CD4-positive, alpha-beta T cell treated with Interleukin-4 for 1 hour (primary cell): ENCODE results near the gene CALHM1.

Source experiments
- DNase-seq, 2 donors: peaks; one replicate each; pipeline ENCODE4 v3.0.0-alpha.2; 2020 to 2022

CALHM1 gene

DNA sequence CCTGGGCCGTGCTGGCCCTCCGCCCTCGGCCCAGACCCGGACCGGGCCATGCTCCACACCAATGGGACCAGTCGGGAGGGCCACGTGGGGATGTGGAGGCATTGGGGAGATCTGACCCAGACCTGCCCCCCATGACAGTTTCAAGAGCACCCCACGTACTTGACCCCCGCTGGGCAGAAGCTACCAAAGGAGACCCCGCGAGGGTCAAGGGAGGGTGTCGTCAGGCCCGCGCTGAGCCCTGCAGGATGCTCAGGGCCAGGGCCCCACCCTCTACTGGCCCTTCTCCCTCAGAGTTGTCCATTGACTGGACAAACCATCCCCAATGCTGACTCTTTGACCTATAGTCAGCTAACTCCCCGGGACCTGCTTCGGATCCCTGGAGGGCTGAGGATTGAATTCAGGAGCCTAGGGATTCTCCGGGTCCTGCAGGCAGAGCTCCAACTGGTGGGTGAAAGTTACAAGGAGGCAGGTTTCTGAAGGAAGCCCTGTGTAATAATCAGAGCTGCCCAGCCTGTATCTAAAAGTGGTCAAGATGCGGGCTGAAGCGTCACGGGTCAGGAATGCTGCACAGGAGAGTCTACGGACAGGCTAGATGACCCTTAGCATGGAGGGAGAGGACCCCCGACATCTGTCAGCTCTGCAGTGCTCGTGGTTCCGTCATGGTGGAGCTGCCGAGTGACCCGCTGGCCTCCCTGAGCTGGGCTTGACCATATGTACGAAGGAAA is 6.0 kb downstream of the CALHM1 start:
- no peak for DNase-seq

DNA sequence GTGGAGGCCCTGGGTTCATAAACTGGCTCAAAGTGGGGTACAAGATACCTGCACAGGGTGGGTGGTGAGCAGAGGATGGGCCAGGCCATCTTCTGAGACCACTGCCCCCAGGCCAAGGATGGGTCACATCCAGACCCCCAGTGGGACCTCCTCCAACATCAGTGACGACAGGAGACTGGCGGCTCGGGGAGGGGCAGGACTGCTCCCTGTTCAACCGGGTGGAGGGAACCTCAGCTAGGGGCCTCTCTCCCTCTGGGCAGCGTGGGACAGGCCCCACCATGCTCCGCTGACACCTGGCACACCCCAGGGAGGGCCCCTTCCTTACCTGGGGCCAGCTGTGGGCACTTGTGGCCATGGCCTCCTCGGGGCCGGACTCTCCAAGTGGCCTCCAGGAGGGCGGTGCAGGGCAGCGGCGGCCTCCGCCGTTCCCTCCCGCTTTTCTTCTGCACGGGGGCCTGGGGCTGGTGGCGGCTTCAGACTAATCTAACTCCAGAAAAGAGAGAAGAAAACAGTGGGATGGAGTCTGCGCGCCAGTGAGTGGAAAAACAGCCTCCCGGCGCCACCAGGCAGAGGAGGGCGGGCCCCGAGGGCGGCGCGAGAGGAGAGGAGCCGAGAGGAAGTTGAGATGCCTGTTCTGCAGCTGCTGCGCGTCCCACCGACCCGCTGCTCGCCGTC is 6.7 kb downstream of the CALHM1 start, which contains the start of gene CALHM2:
Gene CALHM2, minus strand, starts transcription at position 540 of the 675 bp plus-strand sequence. CDS start 2,429 bp downstream, outside the sequence.
- DNase-seq, result peak; percentile 42 to 43

- DNase-seq, result peak; percentile 33 to 53
Observed at GRCh38 chr10:103451091-103451813, 7.4 kb downstream of the CALHM1 start.

DNA sequence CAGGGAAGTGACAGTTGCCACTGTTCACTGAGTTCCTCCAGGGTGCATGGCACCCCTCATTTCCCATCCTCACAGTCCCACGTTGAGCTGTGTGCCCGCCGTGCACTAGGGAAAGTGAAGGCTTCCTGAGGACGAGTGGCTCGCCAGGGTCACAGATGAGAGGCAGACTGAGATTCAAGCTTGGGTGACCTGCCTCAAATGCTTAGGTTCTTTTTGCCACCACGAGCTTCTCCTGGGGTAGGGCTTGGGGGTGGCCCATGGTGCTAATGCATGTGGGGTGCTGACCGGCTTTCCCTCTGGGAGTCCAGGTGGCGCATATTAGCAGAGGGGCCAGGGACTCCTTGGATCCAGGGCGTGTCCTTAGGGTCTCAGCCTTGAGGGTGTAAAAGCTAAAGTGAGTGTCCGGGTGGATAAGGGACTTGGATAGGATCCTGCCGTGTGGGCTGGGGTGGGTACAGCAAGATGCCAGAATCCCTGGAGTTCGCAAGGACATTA is 8.5 kb downstream of the CALHM1 start:
- DNase-seq, result no peak

- no peak for DNase-seq
Observed at GRCh38 chr10:103449208-103450144, 9.2 kb downstream of the CALHM1 start.

DNA sequence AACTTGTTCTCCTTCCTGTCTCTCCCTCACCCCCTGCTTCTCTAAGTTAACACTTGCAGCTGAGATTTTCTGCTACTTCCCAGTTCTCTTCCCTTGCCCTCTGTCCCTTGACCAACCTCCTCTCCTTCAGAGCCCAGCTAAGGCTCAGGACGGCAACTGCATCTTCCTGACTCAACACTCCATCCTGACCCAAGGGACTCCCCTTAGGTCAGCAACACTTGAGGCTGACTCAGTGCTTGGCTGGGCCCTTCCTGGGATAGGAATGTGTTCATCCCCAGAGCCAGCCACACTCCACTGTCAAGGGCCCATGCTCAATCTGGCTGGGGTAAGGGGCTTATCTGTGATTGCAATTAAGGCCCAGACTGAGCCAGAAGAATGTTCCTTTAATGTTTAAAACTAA is 10.0 kb downstream of the CALHM1 start:
- no peak for DNase-seq

DNA sequence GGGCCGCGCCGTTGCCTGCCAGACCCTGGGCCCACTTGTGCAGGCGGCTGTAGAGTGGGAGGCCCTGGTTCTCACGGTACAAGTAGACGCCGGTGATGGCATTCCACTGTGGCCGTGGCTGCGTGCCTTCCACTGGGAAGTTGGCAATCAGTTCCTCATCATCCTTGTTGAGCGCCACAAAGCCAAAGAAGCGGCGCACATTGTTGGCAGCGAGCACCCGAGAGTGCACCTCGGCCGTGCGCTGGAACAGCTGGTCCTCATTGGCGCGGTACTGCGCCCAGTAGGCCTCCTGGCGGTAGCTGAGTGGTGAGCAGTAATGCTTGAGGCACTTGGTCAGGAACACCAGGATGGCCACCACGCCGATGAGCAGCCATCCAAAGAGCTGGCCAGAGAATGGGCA is 11.5 kb downstream of the CALHM1 start:
- DNase-seq, result no peak

- DNase-seq, result no peak
Observed at GRCh38 chr10:103445767-103446567, 12.7 kb downstream of the CALHM1 start.

- DNase-seq, result no peak
Observed at GRCh38 chr10:103445366-103445765, 13.3 kb downstream of the CALHM1 start.

- DNase-seq, result no peak
Observed at GRCh38 chr10:103444478-103444877, 14.2 kb downstream of the CALHM1 start.

- no peak for DNase-seq
Observed at GRCh38 chr10:103443475-103444185, 15.1 kb downstream of the CALHM1 start.

- no peak for DNase-seq
Observed at GRCh38 chr10:103442031-103442461, 16.7 kb downstream of the CALHM1 start.

DNA sequence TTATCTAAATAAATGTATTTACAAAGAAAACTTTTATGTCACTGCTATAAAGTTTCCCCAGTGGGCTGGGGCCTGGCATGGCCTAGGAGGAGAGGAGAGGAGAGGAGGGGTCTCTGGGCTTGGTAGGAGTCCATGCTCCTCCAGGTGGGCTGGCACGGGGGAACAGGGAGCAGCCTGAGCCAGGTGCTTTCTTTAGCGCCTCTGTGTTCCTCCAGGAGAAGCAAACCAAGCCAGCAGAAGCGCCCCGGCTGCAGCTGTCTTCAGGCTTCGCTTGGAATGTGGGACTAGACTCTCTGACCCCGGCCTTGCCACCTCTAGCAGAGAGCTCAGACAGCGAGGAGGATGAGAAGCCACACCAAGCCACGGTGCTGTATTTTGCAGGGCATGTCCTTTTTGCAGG is 17.1 kb downstream of the CALHM1 start:
- no peak for DNase-seq

DNA sequence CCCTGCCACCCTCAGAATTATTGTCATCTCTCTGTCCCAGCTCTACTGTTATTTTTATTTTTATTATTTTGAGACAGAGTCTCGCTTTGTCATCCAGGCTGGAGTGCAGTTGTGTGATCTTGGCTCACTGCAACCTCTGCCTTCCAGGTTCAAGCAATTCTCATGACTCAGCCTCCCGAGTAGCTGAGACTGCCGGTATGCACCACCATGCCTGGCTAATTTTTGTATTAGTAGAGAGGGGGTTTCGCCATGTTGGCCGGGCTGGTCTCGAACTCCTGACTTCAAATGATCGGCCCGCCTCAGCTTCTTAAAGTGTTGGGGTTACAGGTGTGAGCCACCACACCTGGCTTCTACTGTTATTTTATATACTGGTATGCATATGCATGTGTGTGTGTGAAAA is 17.5 kb downstream of the CALHM1 start:
- DNase-seq, result no peak

- DNase-seq, result no peak
Observed at GRCh38 chr10:103440416-103440815, 18.3 kb downstream of the CALHM1 start.

GRCh38 chr10:103439776-103440175 is 18.9 kb downstream of the CALHM1 start:
- DNase-seq, result no peak

- DNase-seq, result no peak
Observed at GRCh38 chr10:103433858-103434257, 24.8 kb downstream of the CALHM1 start.

DNA sequence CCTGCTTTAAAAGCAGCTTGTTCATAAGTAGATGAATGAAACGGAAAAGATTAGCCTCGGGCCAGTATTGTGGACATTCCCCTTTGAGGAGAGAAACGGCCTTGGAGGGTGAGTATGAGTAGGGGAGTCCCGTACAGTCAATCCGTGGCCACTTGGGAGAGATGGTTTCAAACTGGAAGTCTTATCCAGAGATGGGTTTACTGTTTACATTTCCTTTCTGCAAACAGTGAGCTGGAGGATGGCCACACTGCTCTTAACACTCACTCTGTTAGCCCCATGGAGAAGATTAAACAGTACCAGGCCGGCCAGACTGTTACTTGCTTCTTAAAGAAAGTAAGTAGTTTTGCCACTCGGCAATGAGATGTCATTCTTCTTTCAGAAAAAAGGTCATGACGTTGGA is 26.8 kb downstream of the CALHM1 start:
- no peak for DNase-seq

- DNase-seq, result peak in 1 of 2 donors; percentile 18
Observed at GRCh38 chr10:103429647-103430046, 29.1 kb downstream of the CALHM1 start.

DNA sequence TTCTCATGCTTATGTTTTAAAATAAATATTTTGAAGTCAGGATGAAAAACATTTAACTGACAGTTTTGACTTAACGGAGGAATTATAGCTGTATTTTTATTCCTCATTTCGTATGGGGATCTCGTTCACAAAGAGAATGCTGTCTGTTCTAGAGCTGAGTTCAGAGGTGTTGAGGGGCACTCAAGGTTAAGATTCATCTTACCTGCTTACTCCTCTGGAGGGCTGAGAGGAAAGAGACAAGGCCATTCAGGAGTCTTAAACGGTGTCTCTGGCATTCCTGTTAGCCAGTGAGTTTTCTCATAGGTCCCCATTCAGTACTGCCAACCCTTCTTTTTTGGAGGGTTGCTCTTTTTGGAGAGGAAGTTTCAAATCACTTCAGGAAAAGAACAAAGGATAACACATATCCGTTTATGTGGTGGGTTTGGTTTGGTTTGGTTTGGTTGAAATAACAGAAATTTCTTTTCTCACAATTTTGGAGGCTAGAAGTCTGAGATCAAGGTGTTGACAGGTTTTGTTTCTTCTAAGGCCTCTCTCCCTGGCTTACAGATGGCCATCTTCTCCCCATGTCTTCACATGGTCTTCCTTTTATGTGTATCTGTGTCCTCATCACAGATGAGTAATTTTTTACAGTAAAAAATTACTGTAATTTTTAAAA is 29.6 kb downstream of the CALHM1 start:
- no peak for DNase-seq
